Activated CD4-positive, alpha-beta memory T cell treated with anti-CD3 and anti-CD28 coated beads, Interleukin-2, amount 10 ng/mL, durations not matched to agents 7 days and 5 days (primary cell): ENCODE results near the gene NAA60. TPM values are rescaled to one million over a fixed set of nuclear protein-coding genes. Genes with fewer than 3 reads are reported as not detected.

Experiments
- CTCF ChIA-PET: fragments of 350-600 bp; sonication (Branson Sonifier 250); formaldehyde crosslinking; loops from one replicate; lab custom pipeline; 2021; ENCODE audit warnings: antibody characterized with exemption, inconsistent platforms; lab: Charles Lee
- POLR2A ChIA-PET: fragments of 350-600 bp; sonication (Branson Sonifier 250); formaldehyde crosslinking; loops from one replicate; lab custom pipeline; 2021; ENCODE audit warnings: antibody characterized with exemption; lab: Charles Lee
- DNase-seq: peaks from one replicate; pipeline ENCODE4 v3.0.0-alpha.2; 2020
- H3K27ac Mint-ChIP-seq: one replicate; pipeline ENCODE4 v1.8.0; 2021; ENCODE audit warnings: mild to moderate bottlenecking, mixed read lengths
- H3K27me3 Mint-ChIP-seq: one replicate; pipeline ENCODE4 v1.8.0; 2021; ENCODE audit warnings: mixed read lengths
- H3K36me3 Mint-ChIP-seq: one replicate; pipeline ENCODE4 v1.8.0; 2021; ENCODE audit warnings: low read depth, mixed read lengths
- H3K4me1 Mint-ChIP-seq: one replicate; pipeline ENCODE4 v1.8.0; 2021; ENCODE audit warnings: mixed read lengths
- H3K4me3 Mint-ChIP-seq: one replicate; pipeline ENCODE4 v1.8.0; 2021; ENCODE audit warnings: mild to moderate bottlenecking, mixed read lengths
- H3K9me3 Mint-ChIP-seq: one replicate; pipeline ENCODE4 v1.8.0; 2021; ENCODE audit warnings: mixed read lengths
- total RNA-seq, 2 experiments: library from RNA; stranded (reverse); gene quantifications; one replicate each; pipeline ENCODE4 v1.2.3, GENCODE V29; 2021

The NAA60 gene
- total RNA-seq, 2 experiments from 2014 or later, result 46.1 to 46.4 TPM

GRCh38 chr16:3454093-3454492 is 10.6 kb downstream of the NAA60 start:
- POLR2A ChIA-PET, result interaction anchor here (2.0 kb wide), 1 partner anchor 53 kb away, joined by 5 read pairs; the partner anchor contains the start of gene ZNF174
- peaks cover 35% of the 10 kb centered on the region for H3K4me1 Mint-ChIP-seq

GRCh38 chr16:3454631-3455147 is 11.2 kb downstream of the NAA60 start:
- ChIA-PET POLR2A (interaction anchor here (2.0 kb wide), 1 partner anchor 53 kb away, joined by 5 read pairs; the partner anchor contains the start of gene ZNF174), CTCF (interaction anchor here (1.2 kb wide), 1 partner anchor 10 kb away, joined by 5 read pairs; no protein-coding TSS in a partner anchor)
- no peak overlapping the region for H3K27ac Mint-ChIP-seq
- peaks cover 8% of the 10 kb centered on the region for H3K9me3 Mint-ChIP-seq
- H3K4me3 Mint-ChIP-seq, result no peak overlapping the region
- peaks cover 38% of the 10 kb centered on the region for H3K4me1 Mint-ChIP-seq
- H3K27me3 Mint-ChIP-seq, result no peaks in the 10 kb centered on the region
- H3K36me3 Mint-ChIP-seq, result peaks cover 22% of the 10 kb centered on the region
- no peak for DNase-seq

More at GRCh38 chr16:3454093-3454492, 10.6 kb downstream of the NAA60 start:
- no peak for DNase-seq
- Mint-ChIP-seq H3K9me3 (peaks cover 9% of the 10 kb centered on the region), H3K36me3 (peaks cover 27% of the 10 kb centered on the region), H3K27ac (no peak overlapping the region), H3K4me3 (no peak overlapping the region), H3K27me3 (no peaks in the 10 kb centered on the region)
- CTCF ChIA-PET, result interaction anchor here (1.2 kb wide), 1 partner anchor 9 kb away, joined by 5 read pairs; no protein-coding TSS in a partner anchor

GRCh38 chr16:3457434-3458252 is 14.2 kb downstream of the NAA60 start:
- no peaks in the 10 kb centered on the region for H3K9me3 Mint-ChIP-seq
- CTCF ChIA-PET, result interaction anchor here (0.7 to 1.5 kb wide), 4 partner anchors 13 to 323 kb away, joined by 3 to 6 read pairs (median 5); partner anchors contain the start of genes ZNF174, ZNF213 and ZSCAN32

GRCh38 chr16:3458278-3458851 is 14.9 kb downstream of the NAA60 start:
- Mint-ChIP-seq H3K27me3 (no peaks in the 10 kb centered on the region), H3K27ac (peak overlapping the region; percentile 89), H3K9me3 (no peaks in the 10 kb centered on the region), H3K4me1 (peaks cover 47% of the 10 kb centered on the region), H3K4me3 (peak overlapping the region; percentile 88), H3K36me3 (peaks cover 16% of the 10 kb centered on the region)
- POLR2A ChIA-PET, result interaction anchor here (0.7 to 1.6 kb wide), 4 partner anchors 57 to 323 kb away, joined by 3 to 5 read pairs (median 4); partner anchors contain the start of genes ZNF174, ZNF213 and ZSCAN32
- no peak for DNase-seq
- CTCF ChIA-PET, result interaction anchor here (0.9 kb wide), 1 partner anchor 15 kb away, joined by 3 read pairs; the partner anchor contains the start of gene NAA60

More at GRCh38 chr16:3457434-3458252, 14.2 kb downstream of the NAA60 start:
- Mint-ChIP-seq H3K4me3 (peak overlapping the region; percentile 74), H3K27ac (peak overlapping the region; percentile 70), H3K27me3 (no peaks in the 10 kb centered on the region), H3K4me1 (peaks cover 47% of the 10 kb centered on the region), H3K36me3 (peaks cover 16% of the 10 kb centered on the region)
- peak; percentile 90 for DNase-seq
- POLR2A ChIA-PET, result interaction anchor here (0.6 to 2.4 kb wide), 17 partner anchors 13 to 818 kb away, joined by 3 to 36 read pairs (median 4); partner anchors contain the start of genes CLUAP1, NAA60, TIGD7 and ZNF174

- ChIA-PET POLR2A (interaction anchor here (0.7 to 1.6 kb wide), 4 partner anchors 58 to 324 kb away, joined by 3 to 5 read pairs (median 4); partner anchors contain the start of genes ZNF174, ZNF213 and ZSCAN32), CTCF (interaction anchor here (0.9 kb wide), 1 partner anchor 15 kb away, joined by 3 read pairs; the partner anchor contains the start of gene NAA60)
- Mint-ChIP-seq H3K27me3 (no peaks in the 10 kb centered on the region), H3K9me3 (no peaks in the 10 kb centered on the region), H3K4me3 (peak overlapping the region; percentile 88), H3K36me3 (peaks cover 19% of the 10 kb centered on the region), H3K4me1 (peaks cover 50% of the 10 kb centered on the region), H3K27ac (peak overlapping the region; percentile 89)
- no peak for DNase-seq
These were observed 15.4 kb downstream of the NAA60 start for GRCh38 chr16:3458852-3459361.

- Mint-ChIP-seq H3K27ac (peak overlapping the region; percentile 89), H3K4me3 (peak overlapping the region; percentile 88), H3K9me3 (no peaks in the 10 kb centered on the region), H3K27me3 (no peaks in the 10 kb centered on the region), H3K36me3 (peaks cover 19% of the 10 kb centered on the region), H3K4me1 (peaks cover 56% of the 10 kb centered on the region)
- DNase-seq, result peak; percentile 26
- ChIA-PET POLR2A (interaction anchor here (1.1 to 1.6 kb wide), 2 partner anchors 8 to 325 kb away, joined by 3 to 4 read pairs; partner anchors contain the start of gene ZNF213), CTCF (no interaction called here)
These were observed 16.1 kb downstream of the NAA60 start for GRCh38 chr16:3459401-3460090.

GRCh38 chr16:3460121-3460520 is 16.6 kb downstream of the NAA60 start:
- POLR2A ChIA-PET, result interaction anchor here (1.1 kb wide), 1 partner anchor 9 kb away, joined by 3 read pairs; no protein-coding TSS in a partner anchor
- H3K27me3 Mint-ChIP-seq, result no peaks in the 10 kb centered on the region
- peak overlapping the region; percentile 37 for H3K27ac Mint-ChIP-seq
- H3K4me1 Mint-ChIP-seq, result peaks cover 57% of the 10 kb centered on the region
- no peak for DNase-seq
- CTCF ChIA-PET, result no interaction called here
- H3K9me3 Mint-ChIP-seq, result no peaks in the 10 kb centered on the region
- H3K4me3 Mint-ChIP-seq, result peak overlapping the region; percentile 3
- peaks cover 16% of the 10 kb centered on the region for H3K36me3 Mint-ChIP-seq

- Mint-ChIP-seq H3K36me3 (peaks cover 16% of the 10 kb centered on the region), H3K27me3 (no peaks in the 10 kb centered on the region), H3K27ac (no peak overlapping the region), H3K4me1 (peaks cover 57% of the 10 kb centered on the region), H3K9me3 (no peaks in the 10 kb centered on the region), H3K4me3 (peak overlapping the region; percentile 3)
- POLR2A ChIA-PET, result interaction anchor here (1.1 kb wide), 1 partner anchor 9 kb away, joined by 3 read pairs; no protein-coding TSS in a partner anchor
- DNase-seq, result no peak
- CTCF ChIA-PET, result no interaction called here
These were observed 17.1 kb downstream of the NAA60 start for GRCh38 chr16:3460585-3460984.

GRCh38 chr16:3461151-3461550 is 17.7 kb downstream of the NAA60 start:
- Mint-ChIP-seq H3K4me1 (peaks cover 54% of the 10 kb centered on the region), H3K9me3 (no peaks in the 10 kb centered on the region), H3K4me3 (no peak overlapping the region), H3K27ac (no peak overlapping the region), H3K27me3 (no peaks in the 10 kb centered on the region), H3K36me3 (peaks cover 19% of the 10 kb centered on the region)
- DNase-seq, result peak; percentile 22
- CTCF ChIA-PET, result interaction anchor here (0.7 to 0.8 kb wide), 2 partner anchors 18 to 158 kb away, joined by 3 to 4 read pairs; partner anchors contain the start of genes NAA60 and ZNF597
- POLR2A ChIA-PET, result no interaction called here

GRCh38 chr16:3465301-3465700 is 21.8 kb downstream of the NAA60 start:
- ChIA-PET POLR2A (no interaction called here), CTCF (no interaction called here)
- Mint-ChIP-seq H3K27me3 (no peaks in the 10 kb centered on the region), H3K9me3 (no peaks in the 10 kb centered on the region), H3K36me3 (peaks cover 39% of the 10 kb centered on the region), H3K27ac (no peak overlapping the region), H3K4me3 (no peak overlapping the region), H3K4me1 (peaks cover 41% of the 10 kb centered on the region)
- no peak for DNase-seq

GRCh38 chr16:3465911-3466584 is 22.6 kb downstream of the NAA60 start:
- Mint-ChIP-seq H3K9me3 (no peaks in the 10 kb centered on the region), H3K4me1 (peaks cover 38% of the 10 kb centered on the region), H3K27me3 (no peaks in the 10 kb centered on the region), H3K4me3 (no peak overlapping the region), H3K36me3 (peaks cover 41% of the 10 kb centered on the region), H3K27ac (no peak overlapping the region)
- ChIA-PET CTCF (interaction anchor here (0.7 kb wide), 1 partner anchor 101 kb away, joined by 3 read pairs; no protein-coding TSS in a partner anchor), POLR2A (no interaction called here)
- DNase-seq, result no peak
